ENCODE results near the gene TBC1D5.

Gene TBC1D5

GRCh38 chr3:17489139-17489538 lies 253.3 kb downstream of the TBC1D5 start:
- peaks cover 61% of the 10 kb centered on the region for H3K36me3 Mint-ChIP-seq (ENCODE audit: low read depth)
- DNase-seq = no peak
- no peak overlapping the region for H3K27ac Mint-ChIP-seq
- no peak for TF ChIP-seq CTCF (IDR thresholded peaks at IDR 0.05)
- H3K4me1 Mint-ChIP-seq = no peaks in the 10 kb centered on the region
- H3K27me3 Mint-ChIP-seq (ENCODE audit: low read depth, poor library complexity) = no peaks in the 10 kb centered on the region
- no peak overlapping the region for H3K4me3 Mint-ChIP-seq
- H3K9me3 Mint-ChIP-seq = peaks cover 59% of the 10 kb centered on the region

- H3K4me3 Mint-ChIP-seq = no peak overlapping the region
- no peaks in the 10 kb centered on the region for H3K27me3 Mint-ChIP-seq (ENCODE audit: low read depth, poor library complexity)
- no peaks in the 10 kb centered on the region for H3K36me3 Mint-ChIP-seq (ENCODE audit: low read depth)
- no peak for TF ChIP-seq CTCF (IDR thresholded peaks at IDR 0.05)
- no peaks in the 10 kb centered on the region for H3K4me1 Mint-ChIP-seq
- no peaks in the 10 kb centered on the region for H3K9me3 Mint-ChIP-seq
- no peak for DNase-seq
- no peak overlapping the region for H3K27ac Mint-ChIP-seq
Observed at GRCh38 chr3:17481116-17481515, 261.3 kb downstream of the TBC1D5 start.

GRCh38 chr3:17479681-17480405 lies 262.6 kb downstream of the TBC1D5 start:
- no peaks in the 10 kb centered on the region for H3K27me3 Mint-ChIP-seq (ENCODE audit: low read depth, poor library complexity)
- no peaks in the 10 kb centered on the region for H3K9me3 Mint-ChIP-seq
- no peak for DNase-seq
- no peaks in the 10 kb centered on the region for H3K4me1 Mint-ChIP-seq
- TF ChIP-seq CTCF (IDR thresholded peaks at IDR 0.05) = no peak
- H3K36me3 Mint-ChIP-seq (ENCODE audit: low read depth) = no peaks in the 10 kb centered on the region
- H3K27ac Mint-ChIP-seq = no peak overlapping the region
- no peak overlapping the region for H3K4me3 Mint-ChIP-seq

- H3K27ac Mint-ChIP-seq = peak overlapping the region; percentile 42
- no peaks in the 10 kb centered on the region for H3K4me1 Mint-ChIP-seq
- no peaks in the 10 kb centered on the region for H3K27me3 Mint-ChIP-seq (ENCODE audit: low read depth, poor library complexity)
- H3K4me3 Mint-ChIP-seq = no peak overlapping the region
- no peaks in the 10 kb centered on the region for H3K9me3 Mint-ChIP-seq
- H3K36me3 Mint-ChIP-seq (ENCODE audit: low read depth) = no peaks in the 10 kb centered on the region
- no peak for DNase-seq
- no peak for TF ChIP-seq CTCF (IDR thresholded peaks at IDR 0.05)
Observed at GRCh38 chr3:17478673-17479072, 263.8 kb downstream of the TBC1D5 start.

GRCh38 chr3:17473761-17474160 lies 268.7 kb downstream of the TBC1D5 start:
- DNase-seq = no peak
- Mint-ChIP-seq H3K27ac (no peak overlapping the region), H3K9me3 (no peaks in the 10 kb centered on the region), H3K4me1 (no peaks in the 10 kb centered on the region), H3K27me3 (ENCODE audit: low read depth, poor library complexity) (no peaks in the 10 kb centered on the region), H3K4me3 (no peak overlapping the region), H3K36me3 (ENCODE audit: low read depth) (peaks cover 5% of the 10 kb centered on the region)
- no peak for TF ChIP-seq CTCF (IDR thresholded peaks at IDR 0.05)

GRCh38 chr3:17469954-17470353 lies 272.5 kb downstream of the TBC1D5 start:
- H3K27ac Mint-ChIP-seq = peak overlapping the region; percentile 56
- DNase-seq = no peak
- H3K36me3 Mint-ChIP-seq (ENCODE audit: low read depth) = peaks cover 5% of the 10 kb centered on the region
- no peaks in the 10 kb centered on the region for H3K27me3 Mint-ChIP-seq (ENCODE audit: low read depth, poor library complexity)
- TF ChIP-seq CTCF (IDR thresholded peaks at IDR 0.05) = no peak
- H3K4me3 Mint-ChIP-seq = no peak overlapping the region
- H3K9me3 Mint-ChIP-seq = no peaks in the 10 kb centered on the region
- H3K4me1 Mint-ChIP-seq = no peaks in the 10 kb centered on the region

Measured in nephron progenitor cell (in vitro differentiated cells).